Tibial nerve (tissue), 4 donors: ENCODE data around the gene C19orf25. TPM values are rescaled to one million over a fixed set of nuclear protein-coding genes. Genes with fewer than 3 reads are reported as not detected.

ENCODE experiments used
- DNase-seq, 2 donors: peaks; one replicate each; pipeline ENCODE4 v3.0.0-alpha.2; 2019; ENCODE audit warnings: low spot score in 2 of 2
- H3K27ac ChIP-seq, 4 donors: fragments of 200-600 bp; sonication (generic) in 3 of 4; one replicate each; pipeline ENCODE4 v1.5.1; 2017 to 2019; ENCODE audit warnings: mild to moderate bottlenecking in 1 of 4
- H3K27me3 ChIP-seq, 2 donors: fragments of 200-600 bp; sonication (generic) in 1 of 2; one replicate each; pipeline versions ENCODE4 v1.5.1 to v1.6.0; 2017 to 2019
- H3K36me3 ChIP-seq, 3 donors: fragments of 200-600 bp; sonication (generic); one replicate each; pipeline ENCODE4 v1.5.1; 2018 to 2019
- H3K4me1 ChIP-seq, 4 donors: fragments of 200-600 bp; sonication (generic) in 3 of 4; one replicate each; pipeline ENCODE4 v1.5.1; 2017 to 2019
- H3K4me3 ChIP-seq, 4 donors: fragments of 200-600 bp; sonication (generic) in 3 of 4; one replicate each; pipeline ENCODE4 v1.5.1; 2017 to 2019; ENCODE audit warnings: mild to moderate bottlenecking in 1 of 4, moderate library complexity in 1 of 4
- H3K9me3 ChIP-seq, 4 donors: fragments of 200-600 bp; sonication (generic) in 3 of 4; one replicate each; pipeline ENCODE4 v1.5.1; 2017 to 2019
- CTCF ChIP-seq, 5 experiments: fragments of 200-600 bp in 3 of 5; fragments of 450-650 bp in 2 of 5; sonication (generic) in 3 of 5; IDR thresholded peaks; one replicate each; pipeline ENCODE4 v1.5.1; 2016 to 2019; ENCODE audit warnings: antibody characterized with exemption in 5 of 5, mild to moderate bottlenecking in 3 of 5, moderate library complexity in 2 of 5
- EP300 ChIP-seq, 2 donors: sonication (generic); formaldehyde crosslinking; IDR thresholded peaks; one replicate each; pipeline ENCODE4 v1.6.1; 2017; ENCODE audit warnings: antibody characterized with exemption in 2 of 2, mild to moderate bottlenecking in 1 of 2
- POLR2A ChIP-seq, 2 donors: fragments of 450-650 bp; IDR thresholded peaks; one replicate each; pipeline ENCODE4 v1.6.1; 2017; ENCODE audit warnings: antibody characterized with exemption in 2 of 2, mild to moderate bottlenecking in 2 of 2, moderate library complexity in 2 of 2
- WGBS, 2 donors: methylation state at CpG; one replicate each; pipeline ENCODE4 v1.1.5; 2018; 5-methylcytosine and 5-hydroxymethylcytosine counted together
- total RNA-seq, 4 donors: library from RNA; depleted of rRNA; stranded (reverse); fragments of >200 nt; gene quantifications; one replicate each; pipeline ENCODE4 v1.1.0, GENCODE V29; 2016

The C19orf25 gene
- total RNA-seq, 4 donors from 2014 or later = 22.4 to 47.4 (median 33.8) TPM

GRCh38 chr19:1433119-1434039 is 45.6 kb downstream of the C19orf25 start:
- peaks cover 6 to 80% (median 28%) of the 10 kb centered on the region in 3 donors for H3K36me3 ChIP-seq
- peak overlapping the region in 1 of 4 donors; percentile 0 for H3K27ac ChIP-seq
- TF ChIP-seq POLR2A (IDR thresholded peaks at IDR 0.05) = no peak
- TF ChIP-seq EP300 (IDR thresholded peaks at IDR 0.05) = no peak
- TF ChIP-seq CTCF (IDR thresholded peaks at IDR 0.05) = no peak
- no peaks in the 10 kb centered on the region for H3K9me3 ChIP-seq
- no peaks in the 10 kb centered on the region for H3K27me3 ChIP-seq
- 85% methylated on average over 31 to 33 of the region's 47 CpGs for WGBS, 2 donors
- no peak overlapping the region for H3K4me3 ChIP-seq
- H3K4me1 ChIP-seq = peaks cover 0 to 5% (median 2%) of the 10 kb centered on the region in 4 donors
- DNase-seq = no peak

GRCh38 chr19:1432507-1432887 is 46.5 kb downstream of the C19orf25 start:
- TF ChIP-seq POLR2A (IDR thresholded peaks at IDR 0.05) (no peak), EP300 (IDR thresholded peaks at IDR 0.05) (no peak), CTCF (IDR thresholded peaks at IDR 0.05) (no peak)
- H3K4me3 ChIP-seq = no peak overlapping the region
- no peak overlapping the region for H3K27ac ChIP-seq
- H3K9me3 ChIP-seq = no peaks in the 10 kb centered on the region
- DNase-seq = no peak
- H3K36me3 ChIP-seq = peaks cover 6 to 89% (median 28%) of the 10 kb centered on the region in 3 donors
- H3K4me1 ChIP-seq = peaks cover 0 to under 1% (median 0%) of the 10 kb centered on the region in 4 donors
- WGBS, 2 donors = 92 to 94% methylated on average over 16 of the region's 16 CpGs
- no peaks in the 10 kb centered on the region for H3K27me3 ChIP-seq

GRCh38 chr19:1431759-1432506 is 47.1 kb downstream of the C19orf25 start:
- Histone ChIP-seq H3K9me3 (no peaks in the 10 kb centered on the region), H3K36me3 (peaks cover 6 to 94% (median 28%) of the 10 kb centered on the region in 3 donors), H3K27me3 (no peaks in the 10 kb centered on the region), H3K27ac (no peak overlapping the region), H3K4me1 (no peaks in the 10 kb centered on the region), H3K4me3 (no peak overlapping the region)
- DNase-seq = no peak
- TF ChIP-seq POLR2A (IDR thresholded peaks at IDR 0.05) (no peak), CTCF (IDR thresholded peaks at IDR 0.05) (no peak), EP300 (IDR thresholded peaks at IDR 0.05) (no peak)
- WGBS, 2 donors = 81 to 91% methylated on average over 22 to 24 of the region's 24 CpGs

- no peaks in the 10 kb centered on the region for H3K27me3 ChIP-seq
- H3K36me3 ChIP-seq = peaks cover 6 to 100% (median 28%) of the 10 kb centered on the region in 3 donors
- H3K4me3 ChIP-seq = no peak overlapping the region
- H3K4me1 ChIP-seq = no peaks in the 10 kb centered on the region
- no peak overlapping the region for H3K27ac ChIP-seq
- TF ChIP-seq CTCF (IDR thresholded peaks at IDR 0.05) (no peak), EP300 (IDR thresholded peaks at IDR 0.05) (no peak), POLR2A (IDR thresholded peaks at IDR 0.05) (no peak)
- WGBS, 2 donors = 84 to 92% methylated on average over 8 to 14 of the region's 14 CpGs
- no peak for DNase-seq
- no peaks in the 10 kb centered on the region for H3K9me3 ChIP-seq
Observed at GRCh38 chr19:1430246-1430645, 48.8 kb downstream of the C19orf25 start.
